DMS 273 (cell line): Measurements from ENCODE around the gene OR51B6.
"Not testable (repeated sequence)": the region's sequence is repeated elsewhere in the genome, so short reads cannot be mapped to it uniquely, and the experiment has no call there.

ENCODE experiments used
- DNase-seq: peaks from one replicate; lab custom pipeline; 2025; ENCODE audit not compliant: unreplicated experiment; lab: John Stamatoyannopoulos, UW

Gene OR51B6

DNA sequence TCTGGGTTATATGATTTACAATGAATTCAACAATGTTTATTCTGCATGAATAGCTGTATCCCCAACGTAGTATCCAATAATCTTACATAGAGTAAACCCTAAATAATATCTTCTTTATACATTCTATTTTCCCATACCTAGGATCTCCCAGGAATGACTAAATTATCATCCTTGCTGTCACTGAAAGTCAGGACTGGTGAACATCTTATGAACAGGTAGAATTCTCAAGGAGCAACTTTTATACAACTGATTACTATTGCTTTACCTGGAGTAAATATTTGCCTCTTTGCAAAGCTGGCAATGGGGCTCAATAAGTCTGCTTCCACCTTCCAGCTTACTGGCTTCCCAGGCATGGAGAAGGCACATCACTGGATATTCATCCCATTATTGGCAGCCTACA is at the start of gene OR51B6:
Gene OR51B6 (plus strand): TSS at position 301 of the 400 bp plus-strand sequence. CDS start 0 bp downstream, at position 301.
- DNase-seq = no peak

GRCh38 chr11:5301846-5302245 is 49.5 kb upstream of the OR51B6 start, which contains the start of gene OR51B4:
TSS of gene OR51B4 (minus strand) at chr11:5301946. CDS start at chr11:5301946, 0 bp downstream.
- no peak for DNase-seq

DNA sequence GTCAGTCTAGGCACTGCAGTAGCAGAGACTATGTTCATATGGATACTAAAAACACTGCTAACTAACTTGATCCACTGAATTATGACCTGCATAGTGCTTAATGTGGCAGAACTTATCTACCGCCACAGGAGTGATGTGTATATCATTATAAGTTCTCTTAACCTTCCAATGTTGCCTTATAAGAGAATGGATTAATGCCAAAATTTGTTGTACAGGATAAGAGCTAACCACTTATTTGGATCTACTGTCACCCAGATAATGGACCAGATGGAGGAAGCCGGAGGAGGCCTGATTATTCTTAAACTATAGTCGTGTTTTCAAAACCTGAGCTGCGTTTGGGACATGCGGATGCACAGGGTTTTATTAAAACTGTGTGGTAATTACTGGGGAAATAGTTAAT is 47.7 kb upstream of the OR51B6 start:
- DNase-seq = no peak

DNA sequence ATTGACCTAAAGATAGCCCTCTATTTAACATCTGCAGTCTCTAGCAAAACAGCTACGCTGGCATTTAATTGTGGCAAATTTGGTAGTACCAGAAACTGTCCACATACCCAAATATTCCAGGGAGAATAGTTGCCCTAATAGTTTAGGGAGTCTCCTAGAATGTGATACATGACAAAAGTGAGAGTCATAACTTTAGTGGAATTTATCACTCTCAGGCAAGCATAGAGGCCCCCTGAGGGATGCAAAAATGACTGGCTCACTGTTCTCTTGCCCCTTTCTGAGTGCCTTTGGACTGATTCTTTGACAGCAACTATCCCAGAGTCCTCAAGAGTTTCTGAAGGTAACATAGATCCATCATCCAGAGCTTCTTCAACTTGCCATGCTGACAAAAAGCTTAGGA is 47.3 kb upstream of the OR51B6 start:
- no peak for DNase-seq

DNA sequence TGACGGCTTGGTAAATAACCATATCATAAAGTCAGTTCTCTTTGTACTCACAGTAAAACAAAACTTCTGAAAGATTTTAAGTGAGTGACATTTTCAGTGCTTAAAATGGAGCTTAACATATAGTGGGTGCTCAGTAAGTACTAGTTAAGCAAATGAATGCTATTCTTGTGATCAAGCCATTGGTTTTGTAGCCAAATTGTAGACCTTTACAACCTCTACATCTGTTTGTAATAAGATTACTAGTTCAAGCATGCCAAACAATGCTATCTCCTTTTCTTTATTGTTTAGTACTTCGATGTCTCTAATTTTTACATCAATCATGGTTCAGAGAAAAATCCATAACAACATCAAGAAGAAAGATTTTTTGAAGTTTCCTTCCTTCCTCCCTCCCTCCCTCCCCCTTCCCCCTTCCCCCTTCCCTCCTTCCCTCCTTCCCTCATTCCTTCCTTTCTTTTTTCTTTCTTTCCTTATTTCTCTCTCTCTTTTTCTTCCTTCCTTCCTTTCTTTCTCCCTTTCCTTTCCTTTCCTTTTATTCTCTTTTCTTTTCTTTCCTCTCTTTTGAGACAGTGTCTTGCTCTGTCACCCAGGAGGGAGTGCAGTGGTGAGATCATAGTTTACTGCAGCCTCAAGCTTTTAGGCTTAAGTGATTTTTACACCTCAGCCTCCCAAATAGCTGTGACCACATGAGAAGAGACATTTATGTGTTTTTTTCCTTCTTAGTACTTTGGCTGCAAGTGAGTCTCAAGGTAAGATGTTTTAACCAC is 43.9 kb upstream of the OR51B6 start:
- DNase-seq = no peak

GRCh38 chr11:5310423-5310822 is 40.9 kb upstream of the OR51B6 start:
- DNase-seq = no peak

DNA sequence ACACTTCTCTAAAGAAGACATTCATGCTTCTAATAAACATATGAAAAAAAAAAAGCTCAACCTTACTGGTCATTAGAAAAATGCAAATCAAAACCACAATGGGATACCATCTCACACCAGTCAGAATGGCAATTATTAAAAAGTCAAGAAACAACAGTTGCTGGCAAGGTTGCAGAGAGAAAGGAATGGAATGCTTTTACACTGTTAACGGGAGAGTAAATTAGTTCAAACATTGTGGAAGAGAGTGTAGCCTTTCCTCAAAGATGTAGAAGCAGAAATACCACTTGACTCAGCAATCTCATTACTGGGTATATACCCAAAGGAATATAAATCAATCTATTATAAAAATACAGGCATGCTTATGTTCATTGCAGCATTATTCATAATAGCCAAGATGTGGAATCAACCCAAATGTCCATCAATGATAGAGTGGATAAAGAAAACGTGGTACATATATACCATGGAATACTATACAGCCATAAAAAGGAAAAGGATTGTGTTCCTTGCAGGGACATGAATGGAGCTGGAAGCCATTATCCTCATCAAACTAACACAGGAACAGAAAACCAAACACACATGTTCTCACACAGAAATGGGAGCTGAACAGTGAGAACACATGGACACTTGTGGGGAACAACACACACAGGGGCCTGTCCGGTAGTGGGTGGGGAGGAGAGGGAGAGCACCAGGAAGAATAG is 37.8 kb upstream of the OR51B6 start:
- not testable (repeated sequence) for DNase-seq

DNA sequence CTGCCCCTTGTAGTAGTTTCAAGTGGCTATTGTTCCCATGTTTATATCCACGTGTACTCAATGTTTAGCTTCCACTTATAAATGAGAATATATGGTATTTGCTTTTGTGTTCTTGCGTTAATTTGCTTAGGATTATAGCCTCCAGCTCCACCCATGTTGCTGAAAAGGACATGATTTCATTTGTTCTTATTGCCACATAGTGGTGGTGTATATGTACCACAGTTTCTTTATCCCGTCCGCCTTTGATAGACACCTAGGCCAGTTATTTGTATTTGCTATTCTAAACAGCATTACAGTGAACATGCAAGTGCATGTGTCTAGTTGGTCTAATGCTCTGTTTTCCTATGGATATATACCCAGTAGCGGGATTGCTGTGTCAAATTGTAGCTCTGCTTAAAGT is 34.0 kb upstream of the OR51B6 start:
- DNase-seq = no peak

DNA sequence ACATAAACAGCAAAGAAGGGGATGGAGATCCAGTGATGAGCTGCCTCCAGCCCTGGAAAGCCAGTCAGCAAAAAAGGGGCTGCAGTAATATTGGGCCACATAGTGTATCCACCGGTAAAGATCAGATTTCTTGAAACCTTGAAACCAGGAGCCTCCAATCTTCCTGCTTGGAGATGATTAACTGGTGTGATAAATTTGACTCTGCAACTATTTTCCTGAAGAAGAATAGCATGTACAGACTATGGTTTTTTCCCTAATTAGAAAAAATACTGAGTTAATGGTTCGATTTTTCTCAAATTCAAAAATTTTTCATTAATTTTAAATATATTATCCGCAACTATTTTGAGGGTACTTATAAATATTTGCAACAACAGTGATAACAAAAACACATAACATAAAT is 27.1 kb upstream of the OR51B6 start, which contains the start of gene OR51B2:
Gene OR51B2 (minus strand): TSS at position 101 of the 400 bp plus-strand sequence. CDS start 0 bp downstream, at position 101.
- DNase-seq = no peak

- DNase-seq = no peak
Observed at GRCh38 chr11:5335170-5335569, 16.1 kb upstream of the OR51B6 start.

DNA sequence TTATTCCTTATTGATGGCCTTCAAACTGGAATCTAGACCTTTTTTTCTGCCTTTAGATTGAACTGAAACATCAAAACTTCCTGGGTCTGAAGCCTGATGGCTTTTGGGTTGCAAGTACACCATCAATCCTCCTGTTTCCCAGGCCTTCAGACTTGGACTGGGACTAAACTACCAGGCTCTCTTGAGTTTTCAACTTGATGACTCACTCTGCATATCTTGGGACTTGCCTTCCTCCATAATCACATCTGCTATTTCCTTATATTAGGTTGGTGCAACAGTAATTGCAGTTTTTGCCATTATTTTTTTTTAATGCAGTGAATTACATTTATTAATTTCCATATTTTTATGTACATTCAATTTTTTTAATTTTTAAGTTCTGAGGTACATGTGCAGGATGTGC is 15.0 kb upstream of the OR51B6 start:
- DNase-seq = no peak

GRCh38 chr11:5337253-5337652 is 14.1 kb upstream of the OR51B6 start:
- not testable (repeated sequence) for DNase-seq

DNA sequence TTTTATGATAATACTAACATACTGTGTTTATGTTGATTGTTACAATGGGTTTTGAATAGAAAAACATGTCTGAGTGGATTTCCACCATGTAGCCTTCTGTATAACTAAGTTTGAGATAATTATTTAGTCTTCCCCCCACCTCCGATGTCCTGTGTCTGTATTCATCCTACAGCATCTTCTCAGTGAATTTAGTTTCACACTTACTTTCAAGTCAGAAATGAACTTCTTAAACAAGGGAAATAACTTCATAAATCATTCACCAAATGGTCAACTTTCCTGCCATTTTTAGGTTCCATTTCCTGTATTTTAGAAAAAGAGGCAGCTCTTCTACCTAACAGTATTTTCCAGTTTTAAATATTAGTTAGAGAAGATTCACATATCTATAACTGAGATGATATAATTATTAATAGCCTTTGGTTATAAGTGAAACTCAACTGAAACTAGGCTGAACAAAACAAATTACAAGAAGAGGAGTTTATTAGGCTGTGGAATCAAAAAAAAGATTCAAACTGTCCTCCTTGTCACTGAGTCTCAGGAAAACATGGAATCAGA is 11.5 kb upstream of the OR51B6 start:
- DNase-seq = no peak

- DNase-seq = no peak
Observed at GRCh38 chr11:5343474-5344335, 7.6 kb upstream of the OR51B6 start, which contains the start of gene OR51B5. TSS of gene OR51B5 (minus strand) at chr11:5343524. CDS start at chr11:5343524, 0 bp downstream.

- DNase-seq = no peak
Observed at GRCh38 chr11:5345831-5346230, 5.5 kb upstream of the OR51B6 start.

DNA sequence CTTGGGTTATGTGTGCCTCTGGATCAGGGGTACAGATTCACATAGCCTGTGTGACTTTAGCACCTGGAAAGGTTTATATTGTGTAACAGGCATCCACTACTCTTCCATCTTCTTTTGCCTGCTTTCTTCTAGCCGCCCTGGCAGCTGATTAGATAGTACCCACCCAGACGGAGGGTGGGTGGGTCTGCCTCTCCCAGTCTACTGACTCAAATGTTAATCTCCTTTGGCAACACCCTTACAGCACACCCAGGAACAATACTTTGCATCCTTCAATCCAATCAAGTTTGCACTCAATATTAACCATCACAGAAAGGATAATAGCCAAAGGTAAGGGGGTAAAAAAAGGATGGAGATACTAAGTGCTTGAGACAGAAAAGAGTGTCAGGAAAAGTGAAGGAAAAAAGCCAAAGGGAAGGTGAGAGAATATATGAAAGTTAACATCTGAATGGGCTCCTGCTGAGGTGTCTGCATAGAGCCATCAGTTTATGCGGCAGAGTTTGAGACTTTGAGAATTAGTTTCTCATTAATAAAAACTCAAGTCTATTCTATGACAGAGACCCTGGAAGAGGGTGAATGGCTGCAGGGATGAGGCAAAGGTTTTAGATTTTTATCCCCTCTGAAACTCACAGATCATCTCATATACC is 2.6 kb upstream of the OR51B6 start:
- DNase-seq = no peak

GRCh38 chr11:5349550-5349949 is 1.8 kb upstream of the OR51B6 start:
- DNase-seq = no peak

DNA sequence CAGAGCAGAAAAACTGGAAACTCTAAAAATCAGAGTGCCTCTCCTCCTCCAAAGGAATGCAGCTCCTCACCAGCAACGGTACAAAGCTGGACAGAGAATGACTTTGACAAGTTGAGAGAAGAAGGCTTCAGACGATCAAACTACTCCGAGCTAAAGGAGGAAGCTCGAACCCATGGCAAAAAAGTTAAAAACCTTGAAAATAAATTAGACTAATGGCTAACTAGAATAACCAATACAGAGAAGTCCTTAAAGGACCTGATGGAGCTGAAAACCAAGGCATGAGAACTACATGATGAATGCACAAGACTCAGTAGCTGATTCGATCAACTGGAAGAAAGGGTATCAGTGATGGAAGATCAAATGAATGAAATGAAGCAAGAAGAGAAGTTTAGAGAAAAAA is 4.7 kb downstream of the OR51B6 start:
- not testable (repeated sequence) for DNase-seq

- DNase-seq = no peak
Observed at GRCh38 chr11:5362017-5362625, 10.8 kb downstream of the OR51B6 start.

- no peak for DNase-seq
Observed at GRCh38 chr11:5363679-5364078, 12.4 kb downstream of the OR51B6 start.
